ENCODE data around the gene ZNF438.
A peak's percentile ranks its signal among the peaks of the same experiment; 100 is the strongest.
"Not testable (repeated sequence)": the region's sequence is repeated elsewhere in the genome, so short reads cannot be mapped to it uniquely, and the experiment has no call there.

Gene ZNF438

GRCh38 chr10:31041011-31041410, 9.3 kb upstream of the ZNF438 start:
- no peak for DNase-seq

DNA sequence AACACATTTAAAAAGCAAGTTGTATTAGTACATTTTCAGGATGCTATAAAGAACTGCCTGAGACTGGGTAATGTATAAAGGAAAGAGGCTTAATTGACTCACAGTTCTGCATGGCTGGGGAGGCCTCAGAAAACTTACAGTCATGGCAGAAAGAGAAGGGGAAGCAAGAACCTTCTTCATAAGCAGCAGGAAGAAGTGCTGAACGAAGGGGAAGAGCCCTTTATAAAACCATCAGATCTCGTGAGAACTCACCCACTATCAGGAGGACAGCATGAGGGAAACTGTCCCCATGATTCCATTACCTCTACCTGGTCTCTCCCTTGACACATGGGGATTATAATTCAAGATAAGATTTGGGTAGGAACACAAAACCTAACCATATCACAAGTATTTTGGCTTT, 7.3 kb upstream of the ZNF438 start:
- not testable (repeated sequence) for DNase-seq

- no peak for DNase-seq
These were observed 6.1 kb upstream of the ZNF438 start for GRCh38 chr10:31037749-31038148.

DNA sequence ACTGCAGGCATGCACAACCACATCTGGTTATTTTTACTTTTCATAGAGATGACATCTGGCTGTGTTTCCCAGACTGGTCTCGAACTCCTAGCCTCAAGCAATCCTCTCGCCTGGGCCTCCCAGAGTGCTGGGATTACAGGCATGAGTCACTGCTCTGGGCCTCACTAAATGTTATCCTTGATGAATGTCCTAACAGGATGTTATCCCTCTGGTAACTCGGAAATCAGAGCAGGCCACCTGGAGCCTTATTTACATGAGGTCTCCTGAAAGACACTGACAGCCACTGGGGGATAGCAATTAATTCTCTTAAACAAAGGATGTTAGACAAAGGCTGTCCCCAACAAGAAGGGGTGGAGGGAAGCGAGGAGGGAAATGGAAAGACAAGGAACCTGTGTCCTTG, 4.5 kb upstream of the ZNF438 start:
- DNase-seq = no peak

GRCh38 chr10:31035266-31035798, 3.7 kb upstream of the ZNF438 start:
- no peak for DNase-seq

- no peak for DNase-seq
These were observed 2.6 kb upstream of the ZNF438 start for GRCh38 chr10:31034098-31034909.

DNA sequence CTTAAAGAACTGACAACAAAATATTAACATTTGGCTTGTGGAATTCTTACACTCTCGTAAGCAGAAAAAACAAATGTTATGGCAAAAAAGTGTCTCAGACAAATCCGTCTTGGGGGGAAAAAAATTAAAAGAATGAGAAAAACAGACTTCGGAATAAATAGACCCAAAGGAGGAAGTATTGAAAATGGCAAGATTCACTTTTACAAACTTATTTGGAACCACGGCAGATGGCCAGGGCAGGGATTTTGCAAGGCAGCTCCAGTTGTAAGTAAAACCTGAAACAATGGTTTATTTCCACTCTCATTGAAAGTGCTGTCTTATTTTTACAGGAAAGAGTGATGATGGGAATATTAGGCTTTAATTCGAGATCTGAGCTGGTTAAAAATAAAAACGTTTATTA, 1.5 kb upstream of the ZNF438 start:
- no peak for DNase-seq

GRCh38 chr10:31032258-31033132, 830 bp upstream of the ZNF438 start:
- peak; percentile 33 for DNase-seq

GRCh38 chr10:31031205-31031557, 484 bp downstream of the ZNF438 start:
- DNase-seq = no peak

DNA sequence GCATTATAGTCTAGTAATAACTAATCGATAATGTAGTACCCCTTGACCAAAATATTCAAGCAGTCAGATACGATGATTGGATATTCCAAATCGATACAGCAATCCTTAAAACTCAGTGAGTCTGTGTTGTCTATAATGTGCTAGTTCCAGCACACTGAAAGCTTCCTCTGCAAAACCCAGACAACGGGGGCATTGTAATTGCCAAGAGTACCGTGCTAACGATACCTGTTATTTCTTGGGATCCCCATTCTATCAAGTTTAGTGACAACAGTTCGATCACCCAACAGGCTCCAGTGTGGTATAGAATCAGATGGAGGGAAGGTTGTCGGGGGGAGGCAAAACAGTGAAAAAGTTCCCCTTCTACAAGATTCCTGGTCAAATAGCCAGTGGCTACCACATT, 865 bp downstream of the ZNF438 start:
- no peak for DNase-seq

DNA sequence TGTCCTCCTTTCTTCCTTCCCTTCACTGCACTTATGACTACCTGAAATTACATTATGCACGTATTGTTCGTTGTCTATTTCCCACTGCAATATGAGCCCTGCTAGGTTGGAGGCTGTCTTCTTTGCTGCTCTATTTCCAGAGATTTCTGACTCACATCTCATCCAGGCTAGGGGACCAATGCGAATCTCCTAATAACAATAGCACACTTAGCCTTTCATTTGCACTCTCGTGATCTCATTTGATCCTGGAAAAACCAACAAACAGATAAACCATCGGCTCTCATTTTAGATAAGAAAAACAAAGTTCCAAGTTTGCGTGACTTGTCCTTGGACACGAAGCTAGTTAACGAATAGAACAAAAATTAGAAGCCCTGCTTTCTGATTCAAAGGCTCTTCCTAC, 1.4 kb downstream of the ZNF438 start:
- DNase-seq = no peak

GRCh38 chr10:31028081-31028480, 3.6 kb downstream of the ZNF438 start:
- DNase-seq = no peak

DNA sequence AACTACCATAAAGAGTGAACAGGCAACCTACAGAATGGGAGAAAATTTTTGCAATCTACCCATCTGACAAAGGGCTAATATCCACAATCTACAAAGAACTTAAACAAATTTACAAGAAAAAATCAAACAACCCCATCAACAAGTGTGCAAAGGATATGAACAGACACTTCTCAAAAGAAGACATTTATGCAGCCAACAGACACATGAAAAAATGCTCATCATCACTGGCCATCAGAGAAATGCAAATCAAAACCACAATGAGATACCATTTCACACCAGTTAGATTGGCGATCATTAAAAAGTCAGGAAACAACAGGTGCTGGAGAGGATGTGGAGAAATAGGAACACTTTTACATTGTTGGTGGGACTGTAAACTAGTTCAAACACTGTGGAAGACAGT, 5.4 kb downstream of the ZNF438 start:
- DNase-seq = not testable (repeated sequence)

DNA sequence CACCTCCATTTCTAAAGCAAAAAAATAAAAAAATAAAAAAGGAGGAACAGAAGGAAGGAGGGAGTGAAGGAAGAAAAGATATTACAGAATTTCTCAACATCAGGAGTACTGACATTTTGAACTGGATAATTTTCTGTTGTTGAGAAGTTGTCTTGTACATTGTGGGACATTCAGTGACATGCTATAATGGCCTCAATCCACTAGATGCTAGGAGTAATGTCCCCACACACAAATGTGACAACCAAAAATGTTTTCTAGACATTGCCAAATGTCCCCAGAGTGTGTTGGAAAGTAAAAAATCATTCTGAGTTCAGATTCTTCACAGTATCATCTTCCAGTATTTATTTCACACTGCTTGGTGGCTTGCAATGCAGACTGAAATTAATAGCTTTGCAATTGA, 6.5 kb downstream of the ZNF438 start:
- DNase-seq = no peak

DNA sequence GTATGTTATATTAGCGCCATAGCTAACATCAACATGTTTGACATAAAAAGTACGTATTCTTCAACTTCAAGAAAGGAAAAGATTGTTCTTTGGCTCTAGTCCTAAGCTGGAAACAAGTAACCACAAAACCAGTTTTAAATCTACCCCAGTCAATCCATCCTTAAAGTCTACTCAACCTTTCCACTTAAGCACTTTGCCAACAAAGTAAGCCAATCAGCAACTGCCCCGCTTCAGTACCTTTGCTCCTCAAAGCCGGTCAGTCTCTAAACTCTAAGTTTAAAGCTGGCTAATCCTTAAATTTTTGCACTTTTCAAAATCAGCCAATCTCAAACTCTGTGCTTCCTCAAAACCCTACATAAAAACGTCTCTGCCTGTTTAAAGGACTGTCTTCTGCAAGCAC, 8.1 kb downstream of the ZNF438 start:
- DNase-seq = no peak

GRCh38 chr10:31020209-31020608, 11.5 kb downstream of the ZNF438 start:
- DNase-seq = no peak

DNA sequence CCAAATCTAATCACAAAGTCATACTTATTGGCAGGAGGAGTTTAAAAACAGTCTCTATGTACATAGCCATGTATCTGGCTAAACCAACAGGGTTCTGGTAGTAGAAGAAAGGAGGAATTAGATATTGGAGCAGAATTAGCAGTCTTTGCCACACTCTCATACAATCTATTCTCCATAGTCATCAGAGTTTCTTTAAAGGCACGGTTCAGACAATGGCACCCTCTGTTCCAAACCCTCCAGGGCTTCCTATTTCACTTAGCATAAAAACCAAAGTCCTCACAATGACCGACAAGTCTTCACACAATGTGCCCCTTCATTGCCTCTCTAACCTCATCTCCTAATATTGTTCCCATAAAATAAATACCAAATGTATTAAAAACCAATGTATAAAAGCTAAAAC, 12.7 kb downstream of the ZNF438 start:
- DNase-seq = no peak

- DNase-seq = no peak
These were observed 13.3 kb downstream of the ZNF438 start for GRCh38 chr10:31018356-31018750.

DNA sequence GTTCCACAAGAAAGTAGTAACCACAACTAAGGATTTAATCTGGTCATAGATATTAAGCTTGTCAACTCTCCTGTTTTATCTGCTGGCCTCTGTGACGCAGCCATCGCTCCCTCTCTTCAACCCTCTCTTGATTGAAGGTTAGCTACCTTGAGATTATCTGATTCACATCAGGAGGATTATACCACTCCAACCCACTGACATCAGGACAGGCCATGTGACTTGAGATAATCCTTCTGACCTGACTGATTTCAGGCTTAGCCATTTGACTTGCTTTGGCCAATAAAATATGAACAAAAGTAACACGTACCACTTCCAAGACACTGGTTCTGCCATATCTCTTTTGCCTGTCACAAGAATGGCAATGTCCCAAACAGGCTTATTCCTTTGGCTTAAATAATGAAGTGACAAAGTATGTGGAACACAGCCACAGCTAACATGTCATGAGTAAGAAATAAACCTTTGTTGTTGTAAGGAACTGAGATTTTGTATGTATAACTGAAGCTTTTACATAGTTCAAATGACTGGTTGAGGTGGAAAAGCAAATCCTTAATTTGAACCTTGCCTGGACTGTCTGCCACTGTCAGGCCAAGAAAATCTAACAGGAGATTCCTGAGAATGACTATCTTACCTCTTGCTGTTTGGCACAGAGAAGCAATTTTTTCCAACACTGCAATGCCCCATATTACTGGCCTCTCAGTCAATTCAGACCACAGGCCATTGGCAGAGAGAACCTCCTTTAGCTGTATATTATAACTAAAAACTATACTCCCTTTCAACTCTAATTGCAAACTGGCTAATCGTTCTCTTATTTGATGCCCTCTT, 13.9 kb downstream of the ZNF438 start:
- no peak for DNase-seq

DNA sequence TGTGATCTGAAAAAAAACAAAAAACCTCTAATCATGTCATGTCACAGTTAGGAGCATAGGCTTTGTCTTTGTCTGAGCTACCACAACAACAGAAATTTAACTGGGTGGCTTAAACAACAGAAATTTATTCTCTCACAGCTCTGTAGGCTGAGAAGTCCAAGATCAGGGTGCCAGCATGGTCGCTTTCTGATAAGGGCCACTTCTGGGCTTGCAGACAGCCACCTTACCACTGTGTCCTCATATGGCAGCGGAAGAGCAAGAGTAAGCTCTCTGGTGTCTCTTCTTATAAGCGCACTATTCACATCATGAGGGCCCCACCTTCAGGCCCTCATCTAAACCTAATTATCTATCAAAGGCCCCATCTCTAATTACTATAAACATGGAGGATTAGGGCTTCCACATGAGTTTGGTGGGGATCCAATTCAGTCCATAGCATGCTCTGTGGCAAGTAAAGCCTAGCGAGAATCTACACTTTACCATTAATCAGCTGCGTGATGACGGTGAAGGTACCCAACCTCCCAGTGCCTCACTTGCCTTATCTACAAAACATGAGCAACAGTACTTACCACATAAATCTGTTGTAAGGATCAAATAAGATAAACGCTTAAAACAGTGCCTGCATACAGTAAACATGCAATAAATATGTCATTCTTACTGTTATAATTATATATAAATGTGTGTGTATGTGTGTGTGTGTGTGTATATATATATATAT, 17.3 kb downstream of the ZNF438 start:
- no peak for DNase-seq

- DNase-seq = no peak
These were observed 18.3 kb downstream of the ZNF438 start for GRCh38 chr10:31013331-31013730.

GRCh38 chr10:31011665-31012022, 20.0 kb downstream of the ZNF438 start:
- no peak for DNase-seq
